HFF-Myc (cell line): ENCODE measurements around the gene SF3B1.
"Not testable (repeated sequence)": the region's sequence is repeated elsewhere in the genome, so short reads cannot be mapped to it uniquely, and the experiment has no call there.

Source experiments
- DNase-seq: peaks from one replicate; pipeline ENCODE4 v3.0.0-alpha.2; 2011; ENCODE audit warnings: low read depth; ENCODE audit errors: extremely low read depth
- H3K4me3 ChIP-seq: replicated peaks from 2 replicates; pipeline ENCODE4 v1.5.1; 2011; ENCODE audit warnings: low read depth, mild to moderate bottlenecking, control low read depth, low read length
- CTCF ChIP-seq: IDR thresholded peaks from 2 replicates; pipeline ENCODE4 v1.5.1; 2012; ENCODE audit warnings: mild to moderate bottlenecking, low read depth, low read length, control low read depth; ENCODE audit errors: missing control alignments

The SF3B1 gene

GRCh38 chr2:197435598-197436420 lies 981 bp upstream of the SF3B1 start:
- DNase-seq = no peak
- TF ChIP-seq CTCF = no peak
- peak overlapping the region; percentile 99 for H3K4me3 ChIP-seq

GRCh38 chr2:197433780-197434438 lies 919 bp downstream of the SF3B1 start:
- peak overlapping the region; percentile 99 for H3K4me3 ChIP-seq
- no peak for TF ChIP-seq CTCF
- DNase-seq = no peak

- H3K4me3 ChIP-seq = peak overlapping the region; percentile 99
- not testable (repeated sequence) for DNase-seq
Measured at GRCh38 chr2:197432527-197432926, 2.3 kb downstream of the SF3B1 start.

DNA sequence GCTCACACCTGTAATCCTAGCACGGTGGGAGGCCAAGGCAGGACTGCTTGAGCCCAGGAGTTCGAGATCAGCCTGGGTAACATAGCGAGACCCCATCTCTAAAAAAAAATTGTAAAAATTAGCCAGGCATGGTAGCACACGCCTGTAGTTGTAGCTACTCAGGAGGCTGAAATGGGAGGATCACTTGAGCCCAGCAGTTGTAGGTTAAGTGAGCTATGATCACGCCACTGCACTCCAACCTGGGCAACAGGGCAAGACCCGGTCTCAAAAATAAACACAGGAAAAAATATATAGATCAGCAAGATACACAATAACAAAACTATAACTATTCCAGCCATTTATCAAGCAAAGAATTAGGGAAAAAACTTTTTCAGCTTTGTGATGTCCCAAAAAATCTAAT lies 3.0 kb downstream of the SF3B1 start:
- peak overlapping the region; percentile 99; the same call in 1 of the 2 replicates for H3K4me3 ChIP-seq
- no peak for DNase-seq
- TF ChIP-seq CTCF = no peak

DNA sequence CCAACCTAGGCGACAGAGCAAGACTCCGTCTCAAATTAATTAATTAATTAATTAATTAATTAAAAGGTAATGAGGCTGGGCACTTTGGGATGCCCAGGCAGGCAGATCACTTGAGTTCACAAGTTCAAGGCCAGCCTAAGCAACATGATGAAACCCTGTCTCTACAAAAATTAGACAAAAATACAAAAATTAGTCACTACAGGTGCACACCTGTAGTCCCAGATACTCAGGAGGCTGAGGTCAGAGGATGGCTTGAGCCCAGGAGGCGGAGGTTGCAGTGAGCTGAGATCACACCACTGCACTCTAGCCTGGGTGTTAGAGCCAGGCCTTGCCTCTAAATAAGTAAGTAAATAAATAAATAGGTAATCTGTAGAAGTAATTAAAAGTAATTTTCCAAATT lies 6.8 kb downstream of the SF3B1 start:
- no peak for DNase-seq
- H3K4me3 ChIP-seq = no peak overlapping the region
- no peak for TF ChIP-seq CTCF

- no peak for TF ChIP-seq CTCF
- H3K4me3 ChIP-seq = no peak overlapping the region
- no peak for DNase-seq
Measured at GRCh38 chr2:197426723-197427603, 7.9 kb downstream of the SF3B1 start.

GRCh38 chr2:197425550-197425949 lies 9.3 kb downstream of the SF3B1 start:
- no peak overlapping the region for H3K4me3 ChIP-seq
- TF ChIP-seq CTCF = no peak
- DNase-seq = no peak
